Uterus (tissue), 4 donors: ENCODE results near the gene KRTAP19-3. TPM values are rescaled to one million over a fixed set of nuclear protein-coding genes. Genes with fewer than 3 reads are reported as not detected.

Experiments used
- DNase-seq, 2 donors: peaks; one replicate each; pipeline ENCODE4 v3.0.0-alpha.2; 2019 to 2020
- H3K27ac ChIP-seq, 2 donors: fragments of 200-600 bp; sonication (generic); 1 replicate in 1 of 2; 2 replicates in 1 of 2; pipeline ENCODE4 v1.5.1; 2016 to 2018
- H3K27me3 ChIP-seq, 2 donors: fragments of 200-600 bp; sonication (generic); one replicate each; pipeline ENCODE4 v1.5.1; 2018 to 2019; ENCODE audit warnings: control low read depth in 1 of 2
- H3K36me3 ChIP-seq, 2 donors: fragments of 200-600 bp; sonication (generic); one replicate each; pipeline ENCODE4 v1.5.1; 2019; ENCODE audit warnings: control low read depth in 1 of 2
- H3K4me1 ChIP-seq, 2 donors: fragments of 200-600 bp; sonication (generic); one replicate each; pipeline ENCODE4 v1.5.1; 2018 to 2019; ENCODE audit warnings: control low read depth in 1 of 2
- H3K4me3 ChIP-seq, 2 donors: fragments of 200-600 bp; sonication (generic); 1 replicate in 1 of 2; 2 replicates in 1 of 2; pipeline ENCODE4 v1.5.1; 2018 to 2019; ENCODE audit warnings: mild to moderate bottlenecking in 1 of 2
- H3K9me3 ChIP-seq, 2 donors: fragments of 200-600 bp; sonication (generic); one replicate each; pipeline ENCODE4 v1.5.1; 2019; ENCODE audit warnings: control low read depth in 1 of 2
- CTCF ChIP-seq, 4 experiments: fragments of 200-600 bp in 2 of 4; fragments of 450-650 bp in 2 of 4; sonication (generic) in 2 of 4; IDR thresholded peaks; one replicate each; pipeline ENCODE4 v1.5.1; 2016 to 2019; ENCODE audit warnings: antibody characterized with exemption in 4 of 4, mild to moderate bottlenecking in 2 of 4, moderate library complexity in 1 of 4
- POLR2A ChIP-seq, 2 donors: fragments of 450-650 bp; IDR thresholded peaks; one replicate each; pipeline ENCODE4 v1.6.1; 2016; ENCODE audit warnings: antibody characterized with exemption in 2 of 2, mild to moderate bottlenecking in 1 of 2, moderate library complexity in 1 of 2
- intact Hi-C: fragments of 100-400 bp; cut with DNase I; formaldehyde crosslinking; loops from one replicate; pipeline ENCODE4 v1.15.1; 2023; ENCODE audit warnings: low total_unique reads
- small RNA-seq: library from RNA; depleted of rRNA; stranded (forward); fragments of <200 nt; gene quantifications from one replicate; pipeline ENCODE3, GENCODE V24; 2016
- total RNA-seq, 4 donors: library from RNA; depleted of rRNA in 3 of 4; stranded (reverse); fragments of >200 nt in 3 of 4; gene quantifications; one replicate each; pipeline versions ENCODE4 v1.1.0 to v1.2.4, GENCODE V29; 2014 to 2023
- donor health status: DM: yes; HTN: yes; CAD: no.

The KRTAP19-3 gene
- total RNA-seq, 4 donors from 2014 or later = not detected

- TF ChIP-seq CTCF (IDR thresholded peaks at IDR 0.05) = no peak
- no peak for TF ChIP-seq POLR2A (IDR thresholded peaks at IDR 0.05)
- no peaks in the 10 kb centered on the region for H3K36me3 ChIP-seq
- intact Hi-C loops = no loop called here
- no peaks in the 10 kb centered on the region for H3K9me3 ChIP-seq
- DNase-seq = no peak
- no peak overlapping the region for H3K27ac ChIP-seq
- H3K4me3 ChIP-seq = no peak overlapping the region
- no peaks in the 10 kb centered on the region for H3K27me3 ChIP-seq
- H3K4me1 ChIP-seq = no peaks in the 10 kb centered on the region
These were observed 44.8 kb downstream of the KRTAP19-3 start for GRCh38 chr21:30447056-30447455.

DNA sequence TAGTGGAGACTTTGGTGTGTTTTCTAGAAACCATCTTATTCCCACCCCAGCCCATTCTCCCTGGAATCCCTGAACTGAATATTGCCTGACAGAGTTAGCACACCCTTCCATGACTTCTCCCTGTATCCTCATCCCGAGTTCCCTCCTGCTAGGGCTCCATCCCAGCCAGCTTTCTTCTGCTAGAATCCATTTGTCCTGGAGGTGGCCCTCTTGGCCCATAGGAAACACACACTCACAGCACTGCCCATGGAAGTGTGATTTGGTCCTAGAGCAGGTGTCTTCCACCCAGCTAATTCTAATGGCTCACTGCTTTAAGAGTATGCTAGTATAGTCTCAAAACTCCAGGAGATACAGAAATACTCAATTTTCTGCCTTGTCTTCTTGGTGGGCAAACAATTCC is 47.6 kb downstream of the KRTAP19-3 start:
- no peak for DNase-seq
- H3K36me3 ChIP-seq = no peaks in the 10 kb centered on the region
- H3K9me3 ChIP-seq = no peaks in the 10 kb centered on the region
- H3K27me3 ChIP-seq = no peaks in the 10 kb centered on the region
- H3K27ac ChIP-seq = no peak overlapping the region
- TF ChIP-seq CTCF (IDR thresholded peaks at IDR 0.05) (no peak), POLR2A (IDR thresholded peaks at IDR 0.05) (no peak)
- no peak overlapping the region for H3K4me3 ChIP-seq
- intact Hi-C loops = no loop called here
- H3K4me1 ChIP-seq = no peaks in the 10 kb centered on the region

- intact Hi-C loops = no loop called here
- Histone ChIP-seq H3K4me1 (no peaks in the 10 kb centered on the region), H3K27me3 (no peaks in the 10 kb centered on the region), H3K27ac (no peak overlapping the region), H3K9me3 (no peaks in the 10 kb centered on the region), H3K36me3 (no peaks in the 10 kb centered on the region), H3K4me3 (no peak overlapping the region)
- TF ChIP-seq POLR2A (IDR thresholded peaks at IDR 0.05) (no peak), CTCF (IDR thresholded peaks at IDR 0.05) (no peak)
- DNase-seq = no peak
These were observed 48.6 kb downstream of the KRTAP19-3 start for GRCh38 chr21:30443226-30443625.

Small RNA genes lying within 50 kb of the gene (small RNA-seq; reads per million reads assigned to genes)
- not detected for gene AP000567.1
- gene KRTAP19-10P = not detected
- not detected for gene KRTAP19-11P
- not detected for gene KRTAP19-9P

Other genes with a start within 250 kb of the KRTAP19-3 start
- gene KRTAP24-1, start 209.1 kb downstream of the KRTAP19-3 start, total RNA-seq = not detected
- gene KRTAP25-1, start 202.5 kb downstream of the KRTAP19-3 start, total RNA-seq = not detected
- gene KRTAP26-1, start 171.7 kb downstream of the KRTAP19-3 start, total RNA-seq = not detected
- gene KRTAP27-1, start 154.3 kb downstream of the KRTAP19-3 start, total RNA-seq = not detected
- not detected for gene KRTAP23-1, start 143.4 kb downstream of the KRTAP19-3 start, total RNA-seq
- not detected for gene KRTAP13-2, start 119.7 kb downstream of the KRTAP19-3 start, total RNA-seq
- not detected for gene KRTAP13-1, start 96.0 kb downstream of the KRTAP19-3 start, total RNA-seq
- gene KRTAP13-3, start 66.1 kb downstream of the KRTAP19-3 start, total RNA-seq = not detected
- gene KRTAP13-4, start 61.8 kb downstream of the KRTAP19-3 start, total RNA-seq = not detected
- gene KRTAP15-1, start 51.7 kb downstream of the KRTAP19-3 start, total RNA-seq = not detected
- not detected for gene KRTAP19-1, start 11.6 kb downstream of the KRTAP19-3 start, total RNA-seq
- gene KRTAP19-2, start 4.6 kb downstream of the KRTAP19-3 start, total RNA-seq = not detected
- gene KRTAP19-4, start 5.2 kb upstream of the KRTAP19-3 start, total RNA-seq = not detected
- gene KRTAP19-5, start 10.1 kb upstream of the KRTAP19-3 start, total RNA-seq = not detected
- not detected for gene KRTAP19-6, start 49.9 kb upstream of the KRTAP19-3 start, total RNA-seq
- not detected for gene KRTAP19-7, start 69.3 kb upstream of the KRTAP19-3 start, total RNA-seq
- not detected for gene KRTAP22-2, start 98.4 kb upstream of the KRTAP19-3 start, total RNA-seq
- gene KRTAP6-3, start 100.4 kb upstream of the KRTAP19-3 start, total RNA-seq = not detected
- not detected for gene KRTAP6-2, start 106.9 kb upstream of the KRTAP19-3 start, total RNA-seq
- gene KRTAP22-1, start 109.1 kb upstream of the KRTAP19-3 start, total RNA-seq = not detected
- gene KRTAP6-1, start 121.9 kb upstream of the KRTAP19-3 start, total RNA-seq = not detected
- gene KRTAP20-1, start 124.4 kb upstream of the KRTAP19-3 start, total RNA-seq = not detected
- not detected for gene KRTAP20-4, start 128.6 kb upstream of the KRTAP19-3 start, total RNA-seq
- gene KRTAP20-2, start 143.2 kb upstream of the KRTAP19-3 start, total RNA-seq = not detected
- not detected for gene KRTAP20-3, start 150.9 kb upstream of the KRTAP19-3 start, total RNA-seq
- not detected for gene KRTAP21-3, start 226.8 kb upstream of the KRTAP19-3 start, total RNA-seq